Lung (tissue), 12 donors: ENCODE data around the gene ZNF865. TPM values are rescaled to one million over a fixed set of nuclear protein-coding genes. Genes with fewer than 3 reads are reported as not detected.
A peak's percentile ranks its signal among the peaks of the same experiment; 100 is the strongest.

Experiments used
- ATAC-seq: fragments of 200-7000 bp; cut with Tn5 transposase; one replicate; pipeline ENCODE4 v1.9.1; 2020; ENCODE audit warnings: moderate number of reproducible peaks; ENCODE audit not compliant: insufficient read depth, low FRiP score
- DNase-seq, 3 donors: peaks; one replicate each; pipeline ENCODE4 v3.0.0-alpha.2; 2013 to 2017
- H3K27ac ChIP-seq, 2 donors: one replicate each; pipeline ENCODE4 v1.5.1; 2013; ENCODE audit warnings: mild to moderate bottlenecking in 2 of 2, moderate library complexity in 2 of 2, control low read depth in 1 of 2, inconsistent platforms in 1 of 2, low read depth in 1 of 2, low read length in 1 of 2
- H3K27me3 ChIP-seq, 3 donors: one replicate each; pipeline ENCODE4 v1.5.1; 2013; ENCODE audit warnings: low read length in 2 of 3; ENCODE audit not compliant: control insufficient read depth in 3 of 3, insufficient read depth in 3 of 3
- H3K36me3 ChIP-seq, 4 donors: one replicate each; pipeline ENCODE4 v1.5.1; 2013; ENCODE audit warnings: low read length in 4 of 4, mild to moderate bottlenecking in 1 of 4, moderate library complexity in 1 of 4; ENCODE audit not compliant: control insufficient read depth in 4 of 4, insufficient read depth in 4 of 4
- H3K4me1 ChIP-seq, 5 donors: one replicate each; pipeline ENCODE4 v1.5.1; 2013; ENCODE audit warnings: low read length in 5 of 5, mild to moderate bottlenecking in 2 of 5, moderate library complexity in 1 of 5; ENCODE audit not compliant: control insufficient read depth in 5 of 5, insufficient read depth in 5 of 5
- H3K4me3 ChIP-seq: one replicate; pipeline ENCODE4 v1.5.1; 2013; ENCODE audit warnings: mild to moderate bottlenecking, control low read depth, moderate library complexity
- H3K9ac ChIP-seq, 2 donors: one replicate each; pipeline ENCODE4 v1.5.1; 2013; ENCODE audit warnings: low read length in 2 of 2, control low read depth in 1 of 2; ENCODE audit not compliant: insufficient read depth in 1 of 2
- H3K9me3 ChIP-seq, 4 donors: one replicate each; pipeline ENCODE4 v1.5.1; 2013; ENCODE audit warnings: low read length in 3 of 4, mild to moderate bottlenecking in 1 of 4, moderate library complexity in 1 of 4; ENCODE audit not compliant: control insufficient read depth in 4 of 4, insufficient read depth in 3 of 4
- CTCF ChIP-seq: IDR thresholded peaks from 2 replicates; pipeline ENCODE4 v1.5.1; 2012; ENCODE audit warnings: mild to moderate bottlenecking; ENCODE audit errors: control extremely low read depth, extremely low read depth
- WGBS, 2 donors: extraction: QIAGEN DNeasy Blood & Tissue Kit; methylation state at CpG; one replicate each; pipeline ENCODE4 v1.1.7; 2013; 5-methylcytosine and 5-hydroxymethylcytosine counted together
- polyA plus RNA-seq, 2 donors: library from polyadenylated mRNA; stranded (reverse); fragments of 200-250 nt; gene quantifications; one replicate each; pipeline ENCODE4 v1.2.1, GENCODE V29; 2013
- total RNA-seq, 2 donors: library from RNA; depleted of rRNA in 1 of 2; stranded (reverse); fragments of >200 nt in 1 of 2; gene quantifications; one replicate each; pipeline ENCODE4 v1.2.1, GENCODE V29; 2014 to 2021
- donor health status: control.
- donor health status: control.
- donor health status: Bipolar disorder and iron deficiency.
- donor health status: healthy.
- donor health status: DM: yes; HTN: yes; CAD: no.

Gene ZNF865
- total and polyA plus RNA-seq, 4 donors: 5.1 to 19.3 (median 10.0) TPM

DNA sequence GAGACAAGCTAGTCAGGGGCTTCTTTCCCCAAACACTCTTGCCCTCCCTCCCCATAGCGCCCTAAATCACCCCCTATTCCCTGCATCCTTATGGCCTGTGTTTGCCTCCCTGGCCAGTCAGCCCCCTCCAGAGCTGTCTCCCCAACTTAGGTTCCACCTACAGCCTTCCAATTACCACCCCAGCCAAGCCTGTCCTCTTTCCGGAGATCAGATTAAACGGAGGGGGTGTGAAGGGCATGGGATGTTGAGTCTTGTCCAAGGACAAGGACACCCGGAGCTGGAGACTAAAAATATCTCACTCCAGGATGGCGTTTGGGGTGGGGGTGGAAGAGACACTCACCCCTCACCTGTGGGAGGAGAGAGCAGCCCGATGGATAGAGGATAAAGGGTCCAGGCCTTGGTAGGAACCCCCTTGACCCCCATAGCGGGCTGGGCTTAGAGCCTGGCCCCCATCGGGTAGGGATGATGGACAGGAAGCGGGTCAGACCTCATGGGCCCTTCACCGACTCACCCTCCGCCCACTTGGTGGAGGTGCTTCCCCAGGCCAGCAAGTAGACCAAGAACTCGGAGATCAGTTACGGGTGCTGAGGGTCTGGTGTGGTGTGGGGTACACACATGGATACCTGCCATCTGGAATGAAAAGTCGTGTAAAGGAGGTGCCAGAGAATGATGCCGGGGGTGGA, 6.0 kb downstream of the ZNF865 start:
- no peak for TF ChIP-seq CTCF
- H3K36me3 ChIP-seq: peaks cover 13 to 44% (median 16%) of the 10 kb centered on the region in 4 donors
- no peak overlapping the region for H3K4me3 ChIP-seq
- no peaks in the 10 kb centered on the region for H3K9me3 ChIP-seq
- peaks cover 0 to 13% (median 5%) of the 10 kb centered on the region in 5 donors for H3K4me1 ChIP-seq
- H3K9ac ChIP-seq: no peak overlapping the region
- H3K27ac ChIP-seq: peak overlapping the region in 1 of 2 donors; percentile 84
- ATAC-seq: no peak
- no peaks in the 10 kb centered on the region for H3K27me3 ChIP-seq
- no peak for DNase-seq
- 71 to 82% methylated on average over 15 of the region's 15 CpGs for WGBS, 2 donors

DNA sequence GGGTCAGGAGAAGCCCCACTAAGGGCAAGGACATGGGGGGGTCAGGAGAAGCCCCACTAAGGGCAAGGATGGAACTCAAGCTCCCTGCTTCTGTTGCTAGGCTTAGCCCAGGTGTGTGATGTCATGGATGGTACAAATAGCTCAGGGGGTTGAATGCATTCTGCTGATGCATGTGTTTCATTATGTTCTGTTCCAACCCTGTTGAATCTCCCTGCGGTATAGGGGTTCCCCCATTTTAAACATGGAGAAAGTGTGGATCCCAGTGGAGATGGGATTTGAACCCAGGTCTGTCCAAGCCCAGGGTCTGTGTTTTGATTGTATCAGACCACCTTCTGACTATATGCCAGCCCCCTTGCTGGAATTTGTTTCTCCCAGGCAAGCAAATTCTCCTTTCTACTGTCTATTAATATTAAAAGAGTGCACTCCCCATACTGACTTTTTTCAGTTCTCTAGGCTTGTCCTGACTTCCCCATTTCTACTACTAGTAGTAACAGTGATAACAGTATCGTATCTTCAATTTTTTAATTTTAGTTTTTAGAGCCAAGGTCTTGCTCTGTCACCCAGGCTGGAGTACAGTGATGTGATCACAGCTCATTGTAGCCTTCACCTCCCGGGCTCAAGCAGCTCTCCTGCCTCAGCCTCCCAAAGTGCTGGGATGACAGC, 6.7 kb downstream of the ZNF865 start:
- peak overlapping the region in 1 of 2 donors; percentile 84 for H3K27ac ChIP-seq
- peaks cover 13 to 48% (median 15%) of the 10 kb centered on the region in 4 donors for H3K36me3 ChIP-seq
- DNase-seq: no peak
- TF ChIP-seq CTCF: no peak
- no peak overlapping the region for H3K4me3 ChIP-seq
- H3K27me3 ChIP-seq: no peaks in the 10 kb centered on the region
- peaks cover 0 to 10% (median 0%) of the 10 kb centered on the region in 5 donors for H3K4me1 ChIP-seq
- H3K9ac ChIP-seq: no peak overlapping the region
- 80 to 84% methylated on average over 3 of the region's 3 CpGs for WGBS, 2 donors
- ATAC-seq: no peak
- H3K9me3 ChIP-seq: no peaks in the 10 kb centered on the region

DNA sequence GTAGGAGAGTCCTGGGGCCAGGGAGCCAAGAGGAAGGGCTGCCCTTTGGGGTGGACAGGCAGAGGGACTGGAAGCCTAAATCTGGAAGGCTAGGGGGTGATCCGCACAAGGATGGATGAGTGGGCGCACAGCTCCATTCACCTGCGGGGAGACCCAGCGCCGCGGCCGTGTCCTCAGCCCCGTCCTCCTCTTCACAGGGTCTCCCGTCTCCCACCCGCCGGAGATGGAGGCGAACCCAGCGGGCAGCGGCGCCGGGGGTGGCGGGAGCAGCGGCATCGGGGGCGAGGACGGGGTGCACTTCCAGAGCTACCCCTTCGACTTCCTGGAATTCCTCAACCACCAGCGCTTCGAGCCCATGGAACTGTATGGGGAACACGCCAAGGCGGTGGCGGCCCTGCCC, 7.9 kb downstream of the ZNF865 start:
- no peak overlapping the region for H3K27ac ChIP-seq
- 96 to 97% methylated on average over 24 to 27 of the region's 27 CpGs for WGBS, 2 donors
- ATAC-seq (no peak), DNase-seq (no peak)
- H3K36me3 ChIP-seq: peaks cover 13 to 52% (median 21%) of the 10 kb centered on the region in 4 donors
- H3K9ac ChIP-seq: no peak overlapping the region
- H3K4me1 ChIP-seq: peaks cover 0 to 10% (median under 1%) of the 10 kb centered on the region in 5 donors
- H3K4me3 ChIP-seq: no peak overlapping the region
- H3K9me3 ChIP-seq: no peaks in the 10 kb centered on the region
- TF ChIP-seq CTCF: no peak
- H3K27me3 ChIP-seq: no peaks in the 10 kb centered on the region
